HG02623 (cell line): ENCODE data around the gene ZNF680.
A peak's percentile ranks its signal among the peaks of the same experiment; 100 is the strongest.
"Not testable (repeated sequence)": the region's sequence is repeated elsewhere in the genome, so short reads cannot be mapped to it uniquely, and the experiment has no call there.

Experiments
- ATAC-seq: cut with Tn5 transposase; IDR thresholded peaks from one replicate; pipeline ENCODE4 v1.9.1; 2021; ENCODE audit warnings: moderate library complexity; ENCODE audit not compliant: unreplicated experiment

The ZNF680 gene

GRCh38 chr7:64562626-64563278 is at the start of gene ZNF680:
TSS of gene ZNF680 (minus strand) at chr7:64563071. CDS start at chr7:64562954, 117 bp downstream.
- peak; percentile 100 for ATAC-seq

GRCh38 chr7:64612452-64612851 is 49.6 kb upstream of the ZNF680 start:
- ATAC-seq: no peak

- no peak for ATAC-seq
Measured at GRCh38 chr7:64611717-64612116, 48.8 kb upstream of the ZNF680 start.

- ATAC-seq: no peak
Measured at GRCh38 chr7:64610997-64611396, 48.1 kb upstream of the ZNF680 start.

- ATAC-seq: no peak
Measured at GRCh38 chr7:64608116-64608910, 45.4 kb upstream of the ZNF680 start.

- ATAC-seq: no peak
Measured at GRCh38 chr7:64606385-64606784, 43.5 kb upstream of the ZNF680 start.

GRCh38 chr7:64603271-64603670 is 40.4 kb upstream of the ZNF680 start:
- no peak for ATAC-seq

GRCh38 chr7:64602518-64602917 is 39.6 kb upstream of the ZNF680 start:
- ATAC-seq: no peak

- ATAC-seq: no peak
Measured at GRCh38 chr7:64602086-64602485, 39.2 kb upstream of the ZNF680 start.

GRCh38 chr7:64599359-64599758 is 36.5 kb upstream of the ZNF680 start:
- no peak for ATAC-seq

GRCh38 chr7:64590971-64591370 is 28.1 kb upstream of the ZNF680 start:
- ATAC-seq: no peak

GRCh38 chr7:64581926-64582894 is 19.3 kb upstream of the ZNF680 start:
- no peak for ATAC-seq

- no peak for ATAC-seq
Measured at GRCh38 chr7:64581391-64581790, 18.5 kb upstream of the ZNF680 start.

GRCh38 chr7:64574540-64575099 is 11.7 kb upstream of the ZNF680 start:
- no peak for ATAC-seq

GRCh38 chr7:64570284-64570605 is 7.4 kb upstream of the ZNF680 start:
- ATAC-seq: not testable (repeated sequence)

GRCh38 chr7:64569372-64570283 is 6.8 kb upstream of the ZNF680 start:
- ATAC-seq: not testable (repeated sequence)

- ATAC-seq: no peak
Measured at GRCh38 chr7:64562256-64562625, 630 bp downstream of the ZNF680 start.

GRCh38 chr7:64559206-64559605 is 3.7 kb downstream of the ZNF680 start:
- no peak for ATAC-seq

- no peak for ATAC-seq
Measured at GRCh38 chr7:64558781-64559180, 4.1 kb downstream of the ZNF680 start.

GRCh38 chr7:64558323-64558705 is 4.6 kb downstream of the ZNF680 start:
- ATAC-seq: no peak
